ENCODE measurements around the gene ZSCAN21. TPM values are rescaled to one million over a fixed set of nuclear protein-coding genes. Genes with fewer than 3 reads are reported as not detected.
A peak's percentile ranks its signal among the peaks of the same experiment; 100 is the strongest.

Gene ZSCAN21
- total and polyA plus RNA-seq, 4 donors = 4.7 to 13.1 (median 7.1) TPM

DNA sequence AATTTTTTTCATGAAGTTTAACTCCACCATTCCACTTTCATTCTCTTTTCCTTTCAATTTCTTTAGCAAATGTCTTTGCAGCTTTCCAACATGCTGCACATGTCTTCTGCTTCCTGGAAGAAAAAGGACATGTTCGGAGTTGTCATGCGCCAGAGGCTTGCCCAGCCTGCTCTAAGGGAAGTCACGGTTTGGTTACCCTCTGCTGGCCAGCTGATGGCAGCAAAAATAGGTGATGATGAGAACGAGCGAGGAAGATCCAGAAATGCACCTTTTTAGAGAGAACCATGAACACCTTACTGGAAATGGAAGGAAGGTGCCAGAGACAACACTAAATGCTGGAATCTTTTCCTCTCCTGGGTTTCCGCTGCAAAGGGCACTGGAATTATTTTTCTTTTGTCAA lies 4.9 kb upstream of the ZSCAN21 start:
- H3K9me3 ChIP-seq (ENCODE audit: control insufficient read depth in 4 of 4, insufficient read depth in 3 of 4, low read length in 3 of 4) = peaks cover 0 to 3% (median 0%) of the 10 kb centered on the region in 4 donors
- DNase-seq = no peak
- H3K36me3 ChIP-seq (ENCODE audit: control insufficient read depth in 4 of 4, insufficient read depth in 4 of 4, low read length in 4 of 4) = peaks cover 0 to 1% (median 0%) of the 10 kb centered on the region in 4 donors
- no peak overlapping the region for H3K4me3 ChIP-seq
- TF ChIP-seq, protein P1, sequence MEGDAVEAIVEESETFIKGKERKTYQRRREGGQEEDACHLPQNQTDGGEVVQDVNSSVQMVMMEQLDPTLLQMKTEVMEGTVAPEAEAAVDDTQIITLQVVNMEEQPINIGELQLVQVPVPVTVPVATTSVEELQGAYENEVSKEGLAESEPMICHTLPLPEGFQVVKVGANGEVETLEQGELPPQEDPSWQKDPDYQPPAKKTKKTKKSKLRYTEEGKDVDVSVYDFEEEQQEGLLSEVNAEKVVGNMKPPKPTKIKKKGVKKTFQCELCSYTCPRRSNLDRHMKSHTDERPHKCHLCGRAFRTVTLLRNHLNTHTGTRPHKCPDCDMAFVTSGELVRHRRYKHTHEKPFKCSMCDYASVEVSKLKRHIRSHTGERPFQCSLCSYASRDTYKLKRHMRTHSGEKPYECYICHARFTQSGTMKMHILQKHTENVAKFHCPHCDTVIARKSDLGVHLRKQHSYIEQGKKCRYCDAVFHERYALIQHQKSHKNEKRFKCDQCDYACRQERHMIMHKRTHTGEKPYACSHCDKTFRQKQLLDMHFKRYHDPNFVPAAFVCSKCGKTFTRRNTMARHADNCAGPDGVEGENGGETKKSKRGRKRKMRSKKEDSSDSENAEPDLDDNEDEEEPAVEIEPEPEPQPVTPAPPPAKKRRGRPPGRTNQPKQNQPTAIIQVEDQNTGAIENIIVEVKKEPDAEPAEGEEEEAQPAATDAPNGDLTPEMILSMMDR (IDR thresholded peaks at IDR 0.05; ENCODE audit: control extremely low read depth, extremely low read depth) = no peak
- no peaks in the 10 kb centered on the region for H3K27me3 ChIP-seq (ENCODE audit: control insufficient read depth in 3 of 3, insufficient read depth in 3 of 3, low read length in 2 of 3)
- ATAC-seq (ENCODE audit: insufficient read depth, low FRiP score) = no peak
- H3K27ac ChIP-seq (ENCODE audit: low read depth in 1 of 2, low read length in 1 of 2) = no peak overlapping the region
- WGBS, 2 donors = 37 to 58% methylated on average over 6 of the region's 6 CpGs
- H3K9ac ChIP-seq (ENCODE audit: insufficient read depth in 1 of 2, low read length in 2 of 2) = no peak overlapping the region
- H3K4me1 ChIP-seq (ENCODE audit: control insufficient read depth in 5 of 5, insufficient read depth in 5 of 5, low read length in 5 of 5) = peaks cover 0 to 2% (median 0%) of the 10 kb centered on the region in 5 donors

DNA sequence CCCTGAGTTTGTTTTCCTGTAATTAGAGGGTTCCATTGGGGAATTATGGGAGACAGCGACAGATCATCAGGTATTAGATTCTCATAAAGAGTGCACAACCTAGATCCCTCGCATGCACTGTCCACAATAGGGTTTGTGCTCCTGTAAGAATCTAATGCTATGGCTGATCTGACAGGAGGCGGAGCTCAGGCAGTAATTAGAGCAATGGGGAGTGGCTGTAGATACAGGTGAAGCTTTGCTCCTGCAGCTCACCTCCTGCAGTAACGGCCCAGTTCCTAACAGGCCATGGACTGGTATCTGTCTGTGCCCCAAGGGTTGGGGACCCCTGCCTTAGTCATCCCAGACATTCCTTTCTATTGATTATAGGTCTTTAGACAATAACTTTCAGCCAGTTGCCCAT lies 894 bp upstream of the ZSCAN21 start:
- Histone ChIP-seq H3K9me3 (ENCODE audit: control insufficient read depth in 4 of 4, insufficient read depth in 3 of 4, low read length in 3 of 4) (peaks cover 0 to 3% (median 0%) of the 10 kb centered on the region in 4 donors), H3K36me3 (ENCODE audit: control insufficient read depth in 4 of 4, insufficient read depth in 4 of 4, low read length in 4 of 4) (peaks cover 0 to 4% (median 1%) of the 10 kb centered on the region in 4 donors), H3K4me3 (no peak overlapping the region), H3K27me3 (ENCODE audit: control insufficient read depth in 3 of 3, insufficient read depth in 3 of 3, low read length in 2 of 3) (no peaks in the 10 kb centered on the region), H3K27ac (ENCODE audit: low read depth in 1 of 2, low read length in 1 of 2) (no peak overlapping the region), H3K9ac (ENCODE audit: insufficient read depth in 1 of 2, low read length in 2 of 2) (no peak overlapping the region), H3K4me1 (ENCODE audit: control insufficient read depth in 5 of 5, insufficient read depth in 5 of 5, low read length in 5 of 5) (peaks cover 0 to 8% (median 2%) of the 10 kb centered on the region in 5 donors)
- DNase-seq (no peak), ATAC-seq (ENCODE audit: insufficient read depth, low FRiP score) (no peak)
- TF ChIP-seq, protein P1 (IDR thresholded peaks at IDR 0.05; ENCODE audit: control extremely low read depth, extremely low read depth) = no peak
- 91 to 93% methylated on average over 4 of the region's 4 CpGs for WGBS, 2 donors

DNA sequence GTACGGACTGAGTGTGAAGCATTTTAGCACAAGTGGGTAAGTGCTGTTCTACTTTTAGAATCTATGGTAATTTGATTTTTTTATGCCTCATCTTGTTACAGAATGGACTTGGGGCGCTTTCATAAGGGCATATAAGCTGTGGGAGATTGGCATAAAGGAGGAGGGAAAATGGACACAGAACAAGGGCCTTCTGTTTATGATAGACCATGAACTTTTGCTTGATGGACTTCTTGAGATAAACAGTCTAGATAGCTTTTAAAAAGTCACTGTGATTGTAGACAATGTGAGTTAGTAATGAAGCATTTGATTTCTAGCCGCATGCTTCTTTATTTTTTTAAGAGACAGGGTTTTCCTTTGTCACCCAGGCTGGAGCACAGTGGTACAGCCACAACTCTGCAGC lies 2.0 kb downstream of the ZSCAN21 start:
- Histone ChIP-seq H3K9me3 (ENCODE audit: control insufficient read depth in 4 of 4, insufficient read depth in 3 of 4, low read length in 3 of 4) (peaks cover 0 to under 1% (median 0%) of the 10 kb centered on the region in 4 donors), H3K4me3 (no peak overlapping the region), H3K27me3 (ENCODE audit: control insufficient read depth in 3 of 3, insufficient read depth in 3 of 3, low read length in 2 of 3) (no peaks in the 10 kb centered on the region), H3K27ac (ENCODE audit: low read depth in 1 of 2, low read length in 1 of 2) (no peak overlapping the region), H3K36me3 (ENCODE audit: control insufficient read depth in 4 of 4, insufficient read depth in 4 of 4, low read length in 4 of 4) (peaks cover 0 to 5% (median 2%) of the 10 kb centered on the region in 4 donors), H3K9ac (ENCODE audit: insufficient read depth in 1 of 2, low read length in 2 of 2) (no peak overlapping the region), H3K4me1 (ENCODE audit: control insufficient read depth in 5 of 5, insufficient read depth in 5 of 5, low read length in 5 of 5) (peaks cover 0 to 8% (median 2%) of the 10 kb centered on the region in 5 donors)
- TF ChIP-seq, protein P1 (IDR thresholded peaks at IDR 0.05; ENCODE audit: control extremely low read depth, extremely low read depth) = no peak
- no peak for ATAC-seq (ENCODE audit: insufficient read depth, low FRiP score)
- no peak for DNase-seq
- WGBS, 2 donors = 87 to 95% methylated on average over 3 of the region's 3 CpGs

DNA sequence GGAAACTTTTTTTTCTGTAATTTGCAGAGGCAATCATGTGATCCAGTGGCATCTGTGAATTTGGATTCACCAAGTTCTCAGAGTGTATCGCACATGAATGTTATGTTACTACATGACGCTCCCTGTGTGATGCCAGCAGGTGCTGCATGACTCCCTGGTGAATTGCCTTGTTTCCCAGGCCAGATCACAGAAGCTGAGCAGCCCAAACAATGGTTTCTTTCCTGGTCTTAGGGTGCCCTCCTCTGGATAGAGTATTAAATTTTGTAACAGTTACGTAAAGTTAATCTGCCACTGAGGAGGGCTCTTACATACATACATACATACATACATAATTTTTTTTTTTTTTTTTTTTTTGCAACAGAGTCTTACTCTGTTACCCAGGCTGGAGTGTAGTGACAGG lies 3.6 kb downstream of the ZSCAN21 start:
- WGBS, 2 donors = 40 to 51% methylated on average over 3 of the region's 3 CpGs
- H3K4me1 ChIP-seq (ENCODE audit: control insufficient read depth in 5 of 5, insufficient read depth in 5 of 5, low read length in 5 of 5) = peaks cover 0 to 8% (median 2%) of the 10 kb centered on the region in 5 donors
- H3K9me3 ChIP-seq (ENCODE audit: control insufficient read depth in 4 of 4, insufficient read depth in 3 of 4, low read length in 3 of 4) = no peaks in the 10 kb centered on the region
- H3K27ac ChIP-seq (ENCODE audit: low read depth in 1 of 2, low read length in 1 of 2) = no peak overlapping the region
- no peak overlapping the region for H3K4me3 ChIP-seq
- H3K36me3 ChIP-seq (ENCODE audit: control insufficient read depth in 4 of 4, insufficient read depth in 4 of 4, low read length in 4 of 4) = peaks cover 6 to 18% (median 10%) of the 10 kb centered on the region in 4 donors
- peak; percentile 57 for ATAC-seq (ENCODE audit: insufficient read depth, low FRiP score)
- no peak overlapping the region for H3K9ac ChIP-seq (ENCODE audit: insufficient read depth in 1 of 2, low read length in 2 of 2)
- H3K27me3 ChIP-seq (ENCODE audit: control insufficient read depth in 3 of 3, insufficient read depth in 3 of 3, low read length in 2 of 3) = no peaks in the 10 kb centered on the region
- TF ChIP-seq, protein P1 (IDR thresholded peaks at IDR 0.05; ENCODE audit: control extremely low read depth, extremely low read depth) = peak; percentile 33
- peak; percentile 57 to 87 (median 86) for DNase-seq

All from lung (tissue), 12 donors.